ENCODE data around the gene TRAPPC11. TPM values are rescaled to one million over a fixed set of nuclear protein-coding genes. Genes with fewer than 3 reads are reported as not detected.
"Not testable (repeated sequence)": the region's sequence is repeated elsewhere in the genome, so short reads cannot be mapped to it uniquely, and the experiment has no call there.

TRAPPC11 gene
- total RNA-seq, 2 experiments from 2014 or later, result 27.8 to 35.7 TPM

DNA sequence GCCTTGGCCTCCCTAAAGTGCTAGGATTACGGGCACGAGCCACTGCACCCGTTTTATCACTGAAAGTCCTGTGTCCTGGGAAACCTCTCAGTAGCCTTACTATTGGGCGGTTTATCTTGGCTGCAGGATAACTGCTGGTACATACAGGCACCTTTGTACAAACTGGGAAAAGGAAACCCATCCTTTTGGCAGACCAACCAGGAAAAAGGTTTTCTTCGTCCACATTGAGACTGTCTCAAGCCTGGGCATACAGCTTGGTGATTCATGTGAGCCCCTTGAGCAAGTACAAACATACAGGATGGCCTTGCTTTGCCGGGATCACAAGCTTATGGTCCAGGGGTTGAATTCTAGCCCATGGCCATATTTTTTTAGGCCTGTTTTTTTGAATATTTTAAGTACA, 32.9 kb upstream of the TRAPPC11 start:
- no peak overlapping the region for H2AFZ ChIP-seq (ENCODE audit: low read length)
- H4K20me1 ChIP-seq (ENCODE audit: insufficient read depth, low read length), result no peaks in the 10 kb centered on the region
- ChIA-PET POLR2A (interaction anchor here (0.8 to 1.0 kb wide), 2 partner anchors 42 to 606 kb away, joined by 3 read pairs; no protein-coding TSS in a partner anchor), CTCF (ENCODE audit: unreplicated experiment) (no interaction called here)
- no peak overlapping the region for H3K27ac ChIP-seq (ENCODE audit: low read depth, low read length, poor library complexity, severe bottlenecking)
- no peaks in the 10 kb centered on the region for H3K79me2 ChIP-seq (ENCODE audit: insufficient read depth, low read depth, low read length)
- H3K4me3 ChIP-seq (ENCODE audit: low read depth, low read length, poor library complexity, severe bottlenecking), result no peak overlapping the region
- no peak overlapping the region for H3K4me2 ChIP-seq (ENCODE audit: low read length)
- intact Hi-C loops (cut with micrococcal nuclease; ENCODE audit: unreplicated experiment), result no loop called here
- no peak for DNase-seq (ENCODE audit: low spot score)
- no peak for TF ChIP-seq EZH2phosphoT487 (IDR thresholded peaks at IDR 0.05; ENCODE audit: borderline replicate concordance, low read depth, low read length)
- TF ChIP-seq, protein P1, sequence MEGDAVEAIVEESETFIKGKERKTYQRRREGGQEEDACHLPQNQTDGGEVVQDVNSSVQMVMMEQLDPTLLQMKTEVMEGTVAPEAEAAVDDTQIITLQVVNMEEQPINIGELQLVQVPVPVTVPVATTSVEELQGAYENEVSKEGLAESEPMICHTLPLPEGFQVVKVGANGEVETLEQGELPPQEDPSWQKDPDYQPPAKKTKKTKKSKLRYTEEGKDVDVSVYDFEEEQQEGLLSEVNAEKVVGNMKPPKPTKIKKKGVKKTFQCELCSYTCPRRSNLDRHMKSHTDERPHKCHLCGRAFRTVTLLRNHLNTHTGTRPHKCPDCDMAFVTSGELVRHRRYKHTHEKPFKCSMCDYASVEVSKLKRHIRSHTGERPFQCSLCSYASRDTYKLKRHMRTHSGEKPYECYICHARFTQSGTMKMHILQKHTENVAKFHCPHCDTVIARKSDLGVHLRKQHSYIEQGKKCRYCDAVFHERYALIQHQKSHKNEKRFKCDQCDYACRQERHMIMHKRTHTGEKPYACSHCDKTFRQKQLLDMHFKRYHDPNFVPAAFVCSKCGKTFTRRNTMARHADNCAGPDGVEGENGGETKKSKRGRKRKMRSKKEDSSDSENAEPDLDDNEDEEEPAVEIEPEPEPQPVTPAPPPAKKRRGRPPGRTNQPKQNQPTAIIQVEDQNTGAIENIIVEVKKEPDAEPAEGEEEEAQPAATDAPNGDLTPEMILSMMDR (conservative IDR thresholded peaks at IDR 0.05; ENCODE audit: low read length), result no peak
- no peaks in the 10 kb centered on the region for H3K4me1 ChIP-seq (ENCODE audit: insufficient read depth, low read length, poor library complexity, severe bottlenecking)
- no peaks in the 10 kb centered on the region for H3K36me3 ChIP-seq (ENCODE audit: insufficient read depth, low read length)
- no peaks in the 10 kb centered on the region for H3K9me3 ChIP-seq (ENCODE audit: low read length)
- no TSS peak for BruUV-seq (replicated peaks)
- H3K9me2 ChIP-seq (ENCODE audit: insufficient read depth, low read length), result no peaks in the 10 kb centered on the region

DNA sequence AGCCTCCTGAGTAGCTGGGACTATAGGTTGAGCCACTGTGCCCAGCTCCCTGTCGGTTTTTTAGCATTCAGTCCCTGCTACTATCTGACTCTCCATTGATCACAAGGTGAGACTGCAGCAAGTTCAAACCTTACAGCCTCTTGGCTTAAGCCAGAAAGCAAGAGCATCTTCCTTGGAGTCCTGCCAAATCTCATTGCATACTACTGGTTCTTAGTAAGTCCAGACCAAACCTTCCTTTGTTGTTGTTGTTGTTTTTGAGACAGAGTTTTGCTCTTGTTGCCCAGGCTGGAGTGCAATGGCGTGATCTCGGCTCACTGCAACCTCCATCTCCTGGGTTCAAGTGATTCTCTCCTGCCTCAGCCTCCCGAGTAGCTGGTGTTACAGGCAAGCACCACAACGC, 31.8 kb upstream of the TRAPPC11 start:
- H3K79me2 ChIP-seq (ENCODE audit: insufficient read depth, low read depth, low read length); H4K20me1 ChIP-seq (ENCODE audit: insufficient read depth, low read length); H3K9me3 ChIP-seq (ENCODE audit: low read length); H3K36me3 ChIP-seq (ENCODE audit: insufficient read depth, low read length); DNase-seq (ENCODE audit: low spot score); intact Hi-C loops (cut with micrococcal nuclease; ENCODE audit: unreplicated experiment); H2AFZ ChIP-seq (ENCODE audit: low read length); CTCF ChIA-PET (ENCODE audit: unreplicated experiment); POLR2A ChIA-PET; H3K4me2 ChIP-seq (ENCODE audit: low read length); H3K27ac ChIP-seq (ENCODE audit: low read depth, low read length, poor library complexity, severe bottlenecking); H3K4me1 ChIP-seq (ENCODE audit: insufficient read depth, low read length, poor library complexity, severe bottlenecking); H3K9me2 ChIP-seq (ENCODE audit: insufficient read depth, low read length); H3K4me3 ChIP-seq (ENCODE audit: low read depth, low read length, poor library complexity, severe bottlenecking); BruUV-seq (replicated peaks): not testable (repeated sequence)

DNA sequence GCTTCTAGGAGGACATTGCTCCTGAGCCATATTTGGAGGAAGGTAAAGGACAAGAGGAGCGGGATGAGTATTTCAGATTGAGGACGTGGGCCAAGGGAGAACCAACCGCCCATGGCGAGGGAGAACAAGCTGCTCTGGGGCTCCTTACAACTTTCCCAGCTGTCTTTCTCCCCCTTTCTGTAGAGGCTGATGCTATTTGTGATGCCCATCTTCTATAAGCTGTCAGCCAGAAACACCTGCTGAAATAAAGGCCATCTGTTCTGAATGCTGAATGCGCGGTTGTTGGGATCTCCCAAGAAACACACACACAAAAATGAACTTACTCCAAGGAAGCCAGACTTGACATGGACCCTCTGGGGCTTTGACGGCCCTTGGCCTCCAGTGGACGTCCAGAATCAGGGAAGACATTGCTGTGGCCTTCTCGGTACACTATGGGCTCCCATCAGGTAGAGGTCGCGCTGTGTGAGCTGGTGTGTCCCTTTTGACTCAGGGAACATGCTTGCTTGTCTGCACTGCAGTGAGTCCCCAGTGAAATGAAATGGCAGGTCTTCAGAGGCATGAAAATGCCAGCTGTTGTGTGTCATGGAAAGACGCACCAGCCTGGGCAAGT, 31.0 kb upstream of the TRAPPC11 start:
- no peak overlapping the region for H2AFZ ChIP-seq (ENCODE audit: low read length)
- no peak for DNase-seq (ENCODE audit: low spot score)
- H4K20me1 ChIP-seq (ENCODE audit: insufficient read depth, low read length), result no peaks in the 10 kb centered on the region
- CTCF ChIA-PET (ENCODE audit: unreplicated experiment), result no interaction called here
- H3K4me3 ChIP-seq (ENCODE audit: low read depth, low read length, poor library complexity, severe bottlenecking), result no peak overlapping the region
- POLR2A ChIA-PET, result no interaction called here
- intact Hi-C loops (cut with micrococcal nuclease; ENCODE audit: unreplicated experiment), result no loop called here
- no peaks in the 10 kb centered on the region for H3K9me3 ChIP-seq (ENCODE audit: low read length)
- H3K4me1 ChIP-seq (ENCODE audit: insufficient read depth, low read length, poor library complexity, severe bottlenecking), result no peaks in the 10 kb centered on the region
- H3K79me2 ChIP-seq (ENCODE audit: insufficient read depth, low read depth, low read length), result no peaks in the 10 kb centered on the region
- no peak overlapping the region for H3K27ac ChIP-seq (ENCODE audit: low read depth, low read length, poor library complexity, severe bottlenecking)
- H3K36me3 ChIP-seq (ENCODE audit: insufficient read depth, low read length), result no peaks in the 10 kb centered on the region
- H3K9me2 ChIP-seq (ENCODE audit: insufficient read depth, low read length), result no peaks in the 10 kb centered on the region
- TF ChIP-seq, protein P1 (conservative IDR thresholded peaks at IDR 0.05; ENCODE audit: low read length), result no peak
- TF ChIP-seq EZH2phosphoT487 (IDR thresholded peaks at IDR 0.05; ENCODE audit: borderline replicate concordance, low read depth, low read length), result no peak
- no TSS peak for BruUV-seq (replicated peaks)
- H3K4me2 ChIP-seq (ENCODE audit: low read length), result no peak overlapping the region
